G401.6 (cell line): ENCODE measurements around the gene SHTN1.

Experiments used
- FAIRE-seq: peaks from 2 replicates; lab custom pipeline; 2012; peaks lifted over from hg19 to GRCh38; lab: Jason Lieb, UNC

Gene SHTN1

GRCh38 chr10:116833986-116834985 is 170.7 kb downstream of the SHTN1 start:
- no peak for FAIRE-seq

DNA sequence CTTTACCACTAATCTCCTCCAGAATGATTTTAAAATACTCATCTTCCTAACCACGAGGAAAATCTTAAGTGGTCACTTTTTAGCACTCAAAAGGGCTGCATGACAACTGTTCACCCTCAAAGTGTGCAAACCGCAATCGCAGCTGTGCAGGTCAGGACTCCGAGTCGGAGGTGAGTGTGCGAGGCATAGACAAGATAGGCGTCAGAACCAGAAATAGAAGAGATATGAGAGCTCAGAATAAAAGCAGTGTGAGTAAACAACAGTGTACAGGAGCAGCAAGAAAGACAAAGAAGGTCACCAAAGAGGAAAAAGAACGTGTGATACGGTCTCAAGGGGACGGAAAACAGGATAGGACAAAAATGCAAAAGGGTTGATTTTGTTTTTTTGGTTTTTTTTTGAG is 173.2 kb downstream of the SHTN1 start:
- no peak for FAIRE-seq
